ENCODE measurements around the gene ATP4B. TPM values are rescaled to one million over a fixed set of nuclear protein-coding genes. Genes with fewer than 3 reads are reported as not detected.

Gene ATP4B
- total RNA-seq, 1 donor from 2014 or later, result not detected

GRCh38 chr13:113610266-113610665 lies 47.7 kb downstream of the ATP4B start:
- no peak overlapping the region for H3K4me3 ChIP-seq
- TF ChIP-seq, protein P1, sequence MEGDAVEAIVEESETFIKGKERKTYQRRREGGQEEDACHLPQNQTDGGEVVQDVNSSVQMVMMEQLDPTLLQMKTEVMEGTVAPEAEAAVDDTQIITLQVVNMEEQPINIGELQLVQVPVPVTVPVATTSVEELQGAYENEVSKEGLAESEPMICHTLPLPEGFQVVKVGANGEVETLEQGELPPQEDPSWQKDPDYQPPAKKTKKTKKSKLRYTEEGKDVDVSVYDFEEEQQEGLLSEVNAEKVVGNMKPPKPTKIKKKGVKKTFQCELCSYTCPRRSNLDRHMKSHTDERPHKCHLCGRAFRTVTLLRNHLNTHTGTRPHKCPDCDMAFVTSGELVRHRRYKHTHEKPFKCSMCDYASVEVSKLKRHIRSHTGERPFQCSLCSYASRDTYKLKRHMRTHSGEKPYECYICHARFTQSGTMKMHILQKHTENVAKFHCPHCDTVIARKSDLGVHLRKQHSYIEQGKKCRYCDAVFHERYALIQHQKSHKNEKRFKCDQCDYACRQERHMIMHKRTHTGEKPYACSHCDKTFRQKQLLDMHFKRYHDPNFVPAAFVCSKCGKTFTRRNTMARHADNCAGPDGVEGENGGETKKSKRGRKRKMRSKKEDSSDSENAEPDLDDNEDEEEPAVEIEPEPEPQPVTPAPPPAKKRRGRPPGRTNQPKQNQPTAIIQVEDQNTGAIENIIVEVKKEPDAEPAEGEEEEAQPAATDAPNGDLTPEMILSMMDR (IDR thresholded peaks at IDR 0.05), result no peak
- intact Hi-C loops (cut with DNase I), result no loop called here
- no peak overlapping the region for H3K27ac ChIP-seq
- H3K36me3 ChIP-seq, result peaks cover 0 to 4% of the 10 kb centered on the region in 2 donors
- no peaks in the 10 kb centered on the region for H3K4me1 ChIP-seq
- DNase-seq (ENCODE audit: low spot score in 2 of 2), result no peak
- H3K9me3 ChIP-seq, result no peaks in the 10 kb centered on the region
- H3K27me3 ChIP-seq, result no peaks in the 10 kb centered on the region

DNA sequence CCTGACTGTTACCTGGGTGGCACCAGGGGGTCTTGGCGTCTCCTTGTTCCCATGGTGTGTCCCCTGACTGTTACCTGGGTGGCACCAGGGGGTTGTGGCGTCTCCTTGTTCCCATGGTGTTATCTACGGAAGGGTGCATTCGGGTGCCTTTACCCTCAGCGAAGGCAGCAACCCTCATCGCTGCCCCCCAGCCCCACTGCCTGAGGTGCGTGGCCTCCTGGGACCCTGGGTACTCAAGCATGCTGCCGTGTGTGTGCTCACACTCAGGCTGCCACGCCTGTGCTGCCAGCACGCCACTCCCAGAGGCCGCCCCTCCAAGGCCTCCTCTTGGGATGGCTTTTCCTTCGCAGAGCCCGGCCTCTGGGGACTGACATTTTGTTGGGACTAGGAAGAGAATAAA lies 48.4 kb downstream of the ATP4B start:
- Histone ChIP-seq H3K4me3 (no peak overlapping the region), H3K4me1 (no peaks in the 10 kb centered on the region), H3K9me3 (no peaks in the 10 kb centered on the region), H3K36me3 (peaks cover 0 to 4% of the 10 kb centered on the region in 2 donors), H3K27me3 (no peaks in the 10 kb centered on the region), H3K27ac (no peak overlapping the region)
- DNase-seq (ENCODE audit: low spot score in 2 of 2), result no peak
- TF ChIP-seq, protein P1 (IDR thresholded peaks at IDR 0.05), result no peak
- intact Hi-C loops (cut with DNase I), result no loop called here

- intact Hi-C loops (cut with DNase I), result no loop called here
- Histone ChIP-seq H3K4me3 (no peak overlapping the region), H3K27ac (no peak overlapping the region), H3K27me3 (no peaks in the 10 kb centered on the region), H3K4me1 (no peaks in the 10 kb centered on the region), H3K9me3 (no peaks in the 10 kb centered on the region), H3K36me3 (peaks cover 0 to 4% of the 10 kb centered on the region in 2 donors)
- no peak for DNase-seq (ENCODE audit: low spot score in 2 of 2)
- TF ChIP-seq, protein P1 (IDR thresholded peaks at IDR 0.05), result no peak
These were observed 48.9 kb downstream of the ATP4B start for GRCh38 chr13:113608967-113609533.

- intact Hi-C loops (cut with DNase I), result no loop called here
- Histone ChIP-seq H3K9me3 (no peaks in the 10 kb centered on the region), H3K4me1 (no peaks in the 10 kb centered on the region), H3K36me3 (peaks cover 0 to 4% of the 10 kb centered on the region in 2 donors), H3K27ac (no peak overlapping the region), H3K27me3 (no peaks in the 10 kb centered on the region), H3K4me3 (no peak overlapping the region)
- TF ChIP-seq, protein P1 (IDR thresholded peaks at IDR 0.05), result no peak
- no peak for DNase-seq (ENCODE audit: low spot score in 2 of 2)
These were observed 49.9 kb downstream of the ATP4B start for GRCh38 chr13:113607889-113608635.

DNA sequence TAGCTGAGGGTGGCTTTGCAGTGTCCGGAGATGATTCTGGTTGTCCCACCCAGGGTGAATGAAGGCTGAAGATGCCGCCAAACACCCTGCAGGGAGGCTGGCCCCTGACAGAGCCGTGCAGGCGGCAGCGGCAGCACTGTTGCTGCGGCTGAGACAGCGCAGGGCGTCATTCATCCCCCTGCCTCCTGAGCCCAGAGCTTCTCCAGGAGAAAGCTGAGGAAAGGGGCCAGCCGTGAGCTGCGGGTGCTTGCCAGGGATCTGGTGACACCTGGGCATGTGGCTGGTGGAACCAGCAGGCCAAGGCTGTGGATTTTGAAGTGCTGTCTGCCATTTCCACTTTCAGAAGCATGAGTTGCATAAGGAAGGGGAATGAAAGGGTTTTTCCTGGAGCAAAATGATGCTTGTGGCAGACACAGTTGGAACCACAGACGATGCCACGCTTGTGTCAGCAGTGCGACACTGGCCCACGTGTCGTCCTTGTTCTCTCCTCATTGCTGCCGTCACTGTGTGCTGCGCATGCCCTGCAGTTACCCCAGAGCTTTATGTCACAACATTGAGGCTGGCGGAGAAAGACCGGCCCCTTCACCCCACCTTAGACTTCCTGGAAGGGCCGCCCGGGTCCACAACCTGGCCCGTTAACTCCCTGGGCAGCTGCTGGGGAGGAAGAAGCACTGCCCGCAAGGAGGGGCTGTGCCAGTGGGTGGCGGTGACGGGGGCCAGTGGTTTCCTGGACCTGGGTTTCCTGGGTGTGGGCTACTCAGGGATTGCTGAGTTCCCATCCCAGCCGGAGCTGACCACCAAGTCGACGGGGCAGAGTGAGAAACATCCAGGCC lies 50.7 kb downstream of the ATP4B start:
- peak in 1 of 2 donors; percentile 18 for DNase-seq (ENCODE audit: low spot score in 2 of 2)
- no peaks in the 10 kb centered on the region for H3K9me3 ChIP-seq
- peaks cover 0 to 4% of the 10 kb centered on the region in 2 donors for H3K36me3 ChIP-seq
- H3K4me1 ChIP-seq, result no peaks in the 10 kb centered on the region
- H3K27me3 ChIP-seq, result no peaks in the 10 kb centered on the region
- no peak overlapping the region for H3K27ac ChIP-seq
- intact Hi-C loops (cut with DNase I), result no loop called here
- TF ChIP-seq, protein P1 (IDR thresholded peaks at IDR 0.05), result no peak
- no peak overlapping the region for H3K4me3 ChIP-seq
